ENCODE measurements around the gene TBX5.

Gene TBX5

DNA sequence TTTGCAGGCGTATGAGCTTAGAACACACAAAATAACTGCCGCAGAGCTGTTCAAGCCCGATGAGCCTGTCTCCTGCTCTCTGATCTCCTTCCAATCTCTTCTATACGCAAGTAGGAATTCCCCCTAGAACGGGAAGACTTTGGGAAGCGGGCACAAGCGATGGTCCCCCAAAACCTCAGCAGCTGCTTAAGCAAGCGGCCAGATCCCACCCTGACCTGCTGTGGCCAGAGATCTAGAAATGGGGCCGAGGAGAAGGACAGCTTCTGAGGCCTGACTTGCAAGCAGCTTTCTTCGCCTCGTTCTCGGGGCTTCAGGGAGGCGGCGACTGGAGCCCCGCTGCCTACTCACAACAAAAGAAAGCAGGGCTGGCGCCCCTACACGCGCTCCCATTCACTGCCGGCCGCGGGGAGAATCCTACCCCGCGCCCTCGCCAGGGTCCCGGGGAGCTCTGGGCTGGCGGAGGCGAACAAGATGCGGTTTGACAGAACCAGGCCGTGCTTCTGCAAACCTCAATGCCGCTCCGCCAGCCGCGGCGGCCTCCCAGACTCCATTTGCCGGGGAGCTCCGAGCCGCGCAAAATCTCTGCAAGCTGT lies 922 bp downstream of the TBX5 start:
- DNase-seq (ENCODE audit: low read depth): no peak

DNA sequence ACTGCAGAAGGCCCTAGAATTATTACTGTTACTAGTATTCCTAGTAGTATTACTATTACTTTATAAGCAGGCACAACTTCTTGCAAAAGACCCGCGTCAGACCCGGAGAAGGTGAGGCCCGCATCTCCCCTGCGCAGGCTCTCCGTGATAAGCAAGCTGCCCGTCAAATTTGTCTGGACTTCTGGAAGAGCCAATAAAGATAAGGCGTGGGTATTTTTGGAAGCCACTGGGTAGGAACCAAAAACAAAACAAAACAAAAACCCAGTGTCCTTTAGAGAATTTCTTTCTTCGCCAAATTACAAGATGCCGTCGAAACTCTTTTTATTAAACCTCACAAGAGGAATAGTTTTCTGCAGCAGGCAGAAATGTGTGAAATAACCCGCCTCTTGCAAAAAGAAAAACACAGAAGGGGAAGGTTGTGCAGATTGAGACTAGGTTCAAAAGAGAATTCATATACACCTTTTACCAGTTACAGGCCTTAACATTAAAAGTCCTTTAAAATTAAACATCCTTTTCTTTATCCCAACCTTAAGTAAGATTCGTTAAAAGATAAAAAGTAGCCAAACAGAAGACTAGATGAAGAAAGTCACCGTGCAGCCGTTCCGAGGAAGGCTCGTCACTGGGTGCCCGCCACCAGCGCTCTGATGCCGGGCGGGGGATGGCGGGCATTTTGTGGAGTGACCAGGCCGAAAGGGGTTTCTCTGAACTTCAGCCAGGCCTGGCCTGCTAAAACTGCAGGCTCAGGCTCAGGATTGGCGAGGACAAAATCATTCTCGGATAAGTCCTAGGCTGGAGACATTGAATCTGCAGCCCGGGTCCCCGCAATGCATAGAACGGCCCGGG lies 1.6 kb downstream of the TBX5 start:
- DNase-seq (ENCODE audit: low read depth): no peak

GRCh38 chr12:114403690-114404066 lies 2.3 kb downstream of the TBX5 start:
- DNase-seq (ENCODE audit: low read depth): no peak

DNA sequence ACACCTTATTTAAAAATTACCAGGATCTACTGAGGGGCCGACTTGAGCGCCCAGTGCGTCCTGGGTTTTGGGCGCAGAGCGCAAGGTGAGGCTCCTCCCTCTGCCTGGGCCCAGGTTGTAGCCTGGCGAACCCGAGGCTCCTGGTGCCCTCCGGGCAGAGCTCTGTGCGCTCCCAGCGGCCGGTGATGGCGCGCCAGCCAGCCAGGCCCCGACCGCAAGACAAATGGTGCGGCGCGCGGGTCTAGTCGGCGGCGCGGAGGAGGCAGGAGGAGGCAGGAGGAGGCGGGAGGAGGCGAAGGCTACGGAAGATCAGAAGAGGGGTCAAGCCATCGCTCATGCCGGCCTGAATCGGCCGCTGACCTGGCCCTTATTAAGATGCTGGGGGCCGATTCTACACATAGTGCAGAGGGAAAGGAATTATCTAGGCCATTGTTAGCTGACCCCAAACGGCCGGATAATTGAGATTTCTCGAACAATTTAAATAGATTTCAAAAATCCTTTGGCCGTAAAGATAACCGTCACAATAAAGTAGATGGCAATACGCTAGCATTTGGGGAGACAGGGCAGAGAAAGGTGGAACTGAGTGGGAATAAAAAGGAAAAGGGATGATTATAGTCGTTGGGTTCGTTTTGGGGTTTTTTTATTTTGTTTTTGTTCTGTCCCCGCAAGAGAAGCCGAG lies 2.8 kb downstream of the TBX5 start:
- no peak for DNase-seq (ENCODE audit: low read depth)

- DNase-seq (ENCODE audit: low read depth): no peak
Observed at GRCh38 chr12:114402084-114402717, 3.7 kb downstream of the TBX5 start.

GRCh38 chr12:114401328-114402083 lies 4.4 kb downstream of the TBX5 start:
- DNase-seq (ENCODE audit: low read depth): no peak

DNA sequence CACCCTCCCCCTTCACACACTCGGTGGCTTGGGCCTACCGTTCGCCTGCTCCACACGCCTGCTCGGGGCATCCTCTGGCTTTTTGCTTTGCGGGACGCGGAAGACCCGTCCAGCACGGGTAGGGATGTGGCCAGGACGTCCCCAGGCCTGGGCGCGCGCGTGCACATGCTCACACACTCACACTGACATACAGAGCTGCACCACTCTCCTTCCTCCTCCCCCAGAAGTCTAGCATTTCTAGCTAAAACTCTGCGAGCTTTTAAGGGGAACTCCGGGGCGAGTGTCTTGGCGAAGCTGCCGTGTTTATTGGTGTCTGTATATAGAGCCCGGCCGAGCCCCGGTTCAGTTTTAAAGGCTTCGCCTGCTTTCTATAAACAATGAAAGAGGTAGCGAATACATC lies 5.0 kb downstream of the TBX5 start:
- no peak for DNase-seq (ENCODE audit: low read depth)

- no peak for DNase-seq (ENCODE audit: low read depth)
Observed at GRCh38 chr12:114400361-114400811, 5.6 kb downstream of the TBX5 start.

GRCh38 chr12:114399664-114400211 lies 6.2 kb downstream of the TBX5 start:
- DNase-seq (ENCODE audit: low read depth): no peak

DNA sequence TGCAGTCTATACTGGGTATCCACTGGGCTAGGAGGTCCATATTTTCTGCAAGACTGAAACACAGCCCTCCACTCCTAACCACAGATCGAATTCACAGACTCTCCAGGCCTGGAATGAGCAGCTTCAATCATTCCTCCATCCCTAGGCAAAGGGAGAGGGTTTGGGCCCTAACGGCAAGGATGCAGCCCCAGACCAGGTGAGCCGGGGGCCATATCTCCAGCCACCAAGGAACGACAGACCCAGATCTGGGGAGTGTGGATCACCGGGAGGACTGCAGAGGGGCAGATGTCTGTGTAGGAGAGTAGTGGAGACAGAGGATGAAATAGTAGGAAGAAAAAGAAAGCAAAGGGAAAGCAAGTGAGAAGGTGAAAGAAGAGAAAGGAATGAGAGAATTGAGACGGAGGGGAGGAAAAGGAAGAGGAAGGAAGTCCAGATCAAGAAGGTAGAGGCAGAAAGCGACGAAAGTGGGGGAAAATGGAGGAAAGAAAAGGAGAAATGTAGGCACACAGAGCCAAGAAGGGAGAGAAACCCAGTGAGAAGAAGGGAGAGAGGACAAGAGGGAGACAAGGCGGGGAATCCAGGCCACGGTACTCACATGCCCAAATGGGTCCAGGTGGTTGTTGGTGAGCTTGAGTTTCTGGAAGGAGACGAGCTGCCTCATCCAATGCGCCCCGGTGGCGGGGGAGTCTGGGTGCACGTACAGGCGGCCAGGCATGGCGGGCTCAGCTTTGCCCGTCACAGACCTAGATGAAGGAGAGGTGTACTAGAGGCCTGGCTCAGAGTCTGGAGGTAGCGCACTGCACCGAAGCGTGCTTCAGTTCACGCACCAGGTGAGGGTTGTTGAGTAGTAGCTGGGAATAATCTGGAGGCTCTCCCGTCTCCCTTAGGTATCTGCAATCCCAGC lies 7.7 kb downstream of the TBX5 start:
- DNase-seq (ENCODE audit: low read depth): no peak

- no peak for DNase-seq (ENCODE audit: low read depth)
Observed at GRCh38 chr12:114396869-114397719, 8.8 kb downstream of the TBX5 start.

DNA sequence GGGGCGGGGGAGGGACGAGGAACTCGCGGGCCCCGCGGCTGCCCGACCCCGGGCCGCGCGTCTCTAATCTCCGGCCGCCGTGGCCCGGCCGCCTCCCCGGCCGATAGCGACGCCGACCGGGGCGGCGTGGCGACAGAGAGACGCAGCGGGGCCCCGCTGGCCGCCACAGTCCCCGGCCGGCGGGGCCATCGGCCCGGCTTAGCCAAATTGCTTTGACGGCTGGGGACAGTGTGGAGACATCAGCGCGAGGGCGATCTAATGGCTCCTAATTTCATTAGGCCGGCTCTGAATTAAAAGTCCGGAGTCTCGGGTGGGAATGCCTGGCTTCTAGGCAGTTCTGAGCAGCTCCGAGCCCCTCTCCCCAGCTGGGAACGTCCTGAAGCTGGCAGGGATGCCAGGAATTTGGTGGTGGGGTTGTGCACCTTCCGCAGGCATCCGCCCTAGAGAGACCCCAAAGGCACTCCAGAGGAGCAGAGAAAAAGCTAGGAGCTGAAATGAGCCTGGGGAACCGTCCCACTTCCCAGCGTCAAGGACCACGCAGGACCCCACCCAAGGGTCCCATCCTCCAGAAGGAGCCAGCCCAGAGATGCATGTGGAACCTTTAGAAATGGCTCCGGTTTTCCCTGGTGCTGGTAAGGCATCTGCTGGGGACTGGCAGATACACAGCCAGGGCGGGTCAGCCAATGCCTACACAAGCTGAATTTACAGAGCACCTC lies 9.6 kb downstream of the TBX5 start:
- no peak for DNase-seq (ENCODE audit: low read depth)

DNA sequence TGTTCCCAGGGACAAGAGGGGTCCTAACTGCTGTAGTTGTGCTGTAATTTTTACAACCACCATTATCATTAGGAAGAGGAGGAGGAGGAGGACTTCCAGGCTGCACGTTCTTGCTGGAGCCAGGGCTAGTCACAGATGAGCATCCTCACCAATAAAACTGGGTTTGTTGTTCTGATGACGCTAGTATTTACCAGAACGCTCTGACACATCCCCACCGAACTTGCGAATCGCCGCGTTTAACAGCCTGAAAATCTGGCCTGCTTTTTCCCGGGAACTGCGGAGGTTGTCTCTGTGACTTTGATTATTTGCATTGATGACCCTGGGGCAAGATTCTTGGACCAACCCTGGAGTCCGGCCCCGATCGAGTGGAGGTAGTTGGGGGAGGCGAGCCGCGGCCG lies 10.2 kb downstream of the TBX5 start:
- no peak for DNase-seq (ENCODE audit: low read depth)

DNA sequence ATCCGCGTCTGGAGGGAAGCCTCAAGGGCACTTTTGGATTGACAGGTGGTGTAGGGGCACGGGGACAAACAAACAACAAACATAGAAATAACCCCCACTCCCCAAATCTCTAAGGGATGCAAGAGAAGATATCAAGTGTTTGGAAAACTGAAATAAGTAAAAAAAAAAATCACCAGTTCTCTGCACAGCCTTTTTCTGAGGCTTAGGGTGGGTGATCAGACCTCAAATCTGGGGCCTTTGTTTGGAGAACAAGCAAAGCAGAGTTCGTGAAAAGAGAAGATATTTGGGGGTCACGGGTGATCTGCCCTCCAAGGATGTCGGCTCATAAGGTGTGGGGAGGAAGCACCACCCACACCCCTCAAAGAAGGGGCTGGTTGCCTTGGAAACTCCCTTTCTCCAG lies 10.7 kb downstream of the TBX5 start:
- no peak for DNase-seq (ENCODE audit: low read depth)

- DNase-seq (ENCODE audit: low read depth): no peak
Observed at GRCh38 chr12:114393569-114393968, 12.4 kb downstream of the TBX5 start.

GRCh38 chr12:114392909-114393308 lies 13.0 kb downstream of the TBX5 start:
- DNase-seq (ENCODE audit: low read depth): no peak

- DNase-seq (ENCODE audit: low read depth): no peak
Observed at GRCh38 chr12:114391088-114391487, 14.9 kb downstream of the TBX5 start.

DNA sequence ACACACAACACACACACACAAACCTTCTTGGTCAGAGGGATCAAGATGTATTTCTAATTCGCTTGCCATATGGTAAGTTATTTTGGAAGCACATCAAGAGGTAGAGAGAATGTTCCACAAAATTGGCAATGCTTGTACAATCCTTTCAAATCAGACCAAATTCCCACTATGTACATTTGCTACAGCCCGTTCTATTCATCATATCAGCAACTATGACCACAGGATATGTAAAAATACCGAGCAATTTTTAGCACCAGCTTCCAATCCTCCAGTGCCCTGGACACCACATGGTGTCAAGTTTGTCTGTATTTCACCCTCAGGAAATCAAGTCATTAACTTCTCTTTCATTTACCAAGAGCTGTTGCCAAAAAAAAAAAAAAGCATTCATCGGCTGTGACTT lies 21.2 kb downstream of the TBX5 start:
- DNase-seq (ENCODE audit: low read depth): no peak

GRCh38 chr12:114381177-114381576 lies 24.8 kb downstream of the TBX5 start:
- DNase-seq (ENCODE audit: low read depth): no peak
